ENCODE results near the gene CAB39. TPM values are rescaled to one million over a fixed set of nuclear protein-coding genes. Genes with fewer than 3 reads are reported as not detected.

The CAB39 gene
- total and polyA plus RNA-seq, 12 donors, result 17.3 to 99.7 (median 90.0) TPM

GRCh38 chr2:230846360-230846759 is 133.7 kb downstream of the CAB39 start:
- ATAC-seq (no peak), DNase-seq (no peak)
- H3K4me3 ChIP-seq, result no peak overlapping the region
- no peak overlapping the region for H3K27ac ChIP-seq
- no peak for TF ChIP-seq CTCF (IDR thresholded peaks at IDR 0.05)
- WGBS, 2 donors, result 97 to 100% methylated on average over 6 of the region's 6 CpGs
- H3K27me3 ChIP-seq, result peaks cover 0 to 47% (median 33%) of the 10 kb centered on the region in 7 donors
- no peaks in the 10 kb centered on the region for H3K36me3 ChIP-seq
- intact Hi-C loops (cut with DNase I), result loop anchor here in 2 of 10 donors (5.0 kb wide), 1 partner anchor 141 kb away; no protein-coding TSS in a partner anchor
- H3K4me1 ChIP-seq, result peaks cover 0 to 10% (median 0%) of the 10 kb centered on the region in 9 donors
- peaks cover 0 to 8% (median 0%) of the 10 kb centered on the region in 11 donors for H3K9me3 ChIP-seq

GRCh38 chr2:230847883-230848388 is 135.3 kb downstream of the CAB39 start:
- DNase-seq, result peak; percentile 87 to 89
- Histone ChIP-seq H3K9me3 (peaks cover 0 to 15% (median 0%) of the 10 kb centered on the region in 11 donors), H3K4me3 (peak overlapping the region in 5 of 10 donors; percentile 4 to 31 (median 23)), H3K27ac (no peak overlapping the region), H3K27me3 (peaks cover 0 to 55% (median 32%) of the 10 kb centered on the region in 7 donors), H3K4me1 (peaks cover 0 to 10% (median 0%) of the 10 kb centered on the region in 9 donors), H3K36me3 (no peaks in the 10 kb centered on the region)
- TF ChIP-seq CTCF (IDR thresholded peaks at IDR 0.05), result peak; percentile 76 to 96 (median 89)
- 10 to 11% methylated on average over 32 of the region's 32 CpGs for WGBS, 2 donors
- ATAC-seq, result peak; percentile 83 to 97 (median 89)
- intact Hi-C loops (cut with DNase I), result loop anchor here in 5 of 10 donors (1.0 to 5.0 kb wide), 4 partner anchors 139 to 140 kb away; no protein-coding TSS in a partner anchor

GRCh38 chr2:230849633-230850357 is 137.2 kb downstream of the CAB39 start:
- intact Hi-C loops (cut with DNase I), result loop anchor here in 3 of 10 donors (2.0 to 5.0 kb wide), 2 partner anchors 137 to 138 kb away; no protein-coding TSS in a partner anchor
- DNase-seq (no peak), ATAC-seq (peak in 3 of 8 donors; percentile 34 to 38 (median 35))
- TF ChIP-seq CTCF (IDR thresholded peaks at IDR 0.05), result peak; percentile 71 to 91 (median 83)
- Histone ChIP-seq H3K27ac (no peak overlapping the region), H3K9me3 (peaks cover 0 to 15% (median 0%) of the 10 kb centered on the region in 11 donors), H3K27me3 (peaks cover 0 to 64% (median 32%) of the 10 kb centered on the region in 7 donors), H3K4me3 (no peak overlapping the region), H3K4me1 (peaks cover 0 to 10% (median 0%) of the 10 kb centered on the region in 9 donors), H3K36me3 (no peaks in the 10 kb centered on the region)
- 56 to 60% methylated on average over 40 of the region's 40 CpGs for WGBS, 2 donors

- Histone ChIP-seq H3K4me1 (peaks cover 0 to 10% (median 0%) of the 10 kb centered on the region in 9 donors), H3K27me3 (peaks cover 0 to 64% (median 36%) of the 10 kb centered on the region in 7 donors), H3K4me3 (no peak overlapping the region), H3K9me3 (peaks cover 0 to 15% (median 0%) of the 10 kb centered on the region in 11 donors), H3K36me3 (no peaks in the 10 kb centered on the region), H3K27ac (no peak overlapping the region)
- peak in 1 of 9 donors; percentile 3 for TF ChIP-seq CTCF (IDR thresholded peaks at IDR 0.05)
- DNase-seq (no peak), ATAC-seq (no peak)
- WGBS, 2 donors, result 54 to 61% methylated on average over 7 of the region's 7 CpGs
- intact Hi-C loops (cut with DNase I), result no loop called here
Observed at GRCh38 chr2:230850358-230850658, 137.7 kb downstream of the CAB39 start.
